Right lobe of liver (tissue), 4 donors: ENCODE data around the gene GNAZ.

Experiments
- CTCF ChIP-seq, 4 donors: fragments of 200-600 bp in 3 of 4; fragments of 450-650 bp in 1 of 4; IDR thresholded peaks; one replicate each; pipeline versions ENCODE4 v1.5.1 to v1.8.0; 2016 to 2022; ENCODE audit warnings: antibody characterized with exemption in 4 of 4, mild to moderate bottlenecking in 2 of 4
- POLR2A ChIP-seq: fragments of 450-650 bp; IDR thresholded peaks from one replicate; pipeline ENCODE4 v1.6.1; 2017; ENCODE audit warnings: antibody characterized with exemption, mild to moderate bottlenecking
- donor health status: DM: no; HTN: no; CAD: no.
- donor health status: DM: no; HTN: no; CAD: no.
- donor health status: DM: no; HTN: yes; CAD: no.

DNA sequence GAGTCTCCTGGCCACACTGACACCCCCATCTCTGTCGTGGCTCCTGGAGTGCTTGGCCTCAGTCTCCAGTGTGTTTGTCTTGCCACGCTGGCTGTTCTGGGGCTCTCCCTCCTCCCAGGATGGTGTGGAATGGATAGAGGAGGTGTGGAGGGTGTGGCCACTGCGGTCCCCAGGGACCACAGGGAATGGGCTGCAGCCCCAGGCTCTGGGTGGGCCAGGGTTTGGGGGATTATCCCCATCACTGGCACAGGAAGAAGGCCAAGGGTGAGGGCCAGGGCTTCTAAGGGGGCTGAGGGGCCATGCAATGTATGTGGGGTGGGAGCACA lies 8.1 kb downstream of the GNAZ start:
- TF ChIP-seq CTCF (IDR thresholded peaks at IDR 0.05) (no peak), POLR2A (no peak)
